ENCODE data around the gene FRMD8.

The FRMD8 gene

GRCh38 chr11:65456418-65456817, 70.0 kb downstream of the FRMD8 start:
- DNase-seq (ENCODE audit: low read depth), result no peak

- DNase-seq (ENCODE audit: low read depth), result no peak
These were observed 73.1 kb downstream of the FRMD8 start for GRCh38 chr11:65459552-65459951.

All from stimulated activated CD8-positive, alpha-beta memory T cell treated with anti-CD3 and anti-CD28 coated beads, Interleukin-15, amount 100 ng/mL, for 24 hours (primary cell).